GM18870 (cell line): ENCODE measurements around the gene SIMC1.
A peak's percentile ranks its signal among the peaks of the same experiment; 100 is the strongest.
"Not testable (repeated sequence)": the region's sequence is repeated elsewhere in the genome, so short reads cannot be mapped to it uniquely, and the experiment has no call there.

Source experiments
- ATAC-seq: cut with Tn5 transposase; IDR thresholded peaks from one replicate; pipeline ENCODE4 v1.9.1; 2021; ENCODE audit warnings: moderate library complexity; ENCODE audit not compliant: unreplicated experiment

The SIMC1 gene

DNA sequence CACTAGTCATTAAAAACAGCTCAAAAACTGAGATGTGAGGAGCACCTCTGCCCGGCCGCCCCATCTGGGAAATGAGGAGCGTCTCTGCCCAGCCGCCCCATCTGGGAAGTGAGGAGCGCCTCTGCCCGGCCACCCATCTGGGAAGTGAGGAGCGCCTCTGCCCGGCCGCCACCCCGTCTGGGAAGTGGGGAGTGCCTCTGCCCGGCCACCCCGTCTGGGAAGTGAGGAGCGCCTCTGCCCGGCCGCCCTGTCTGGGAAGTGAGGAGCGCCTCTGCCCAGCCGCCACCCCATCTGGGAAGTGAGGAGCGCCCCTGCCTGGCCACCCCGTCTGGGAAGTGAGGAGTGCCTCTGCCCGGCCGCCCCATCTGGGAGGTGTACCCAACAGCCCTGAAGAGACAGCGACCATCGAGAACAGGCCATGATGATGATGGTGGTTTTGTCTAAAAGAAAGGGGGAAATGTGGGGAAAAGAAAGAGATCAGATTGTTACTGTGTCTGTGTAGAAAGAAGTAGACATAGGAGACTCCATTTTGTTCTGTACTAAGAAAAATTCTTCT is 23.7 kb upstream of the SIMC1 start:
- not testable (repeated sequence) for ATAC-seq

DNA sequence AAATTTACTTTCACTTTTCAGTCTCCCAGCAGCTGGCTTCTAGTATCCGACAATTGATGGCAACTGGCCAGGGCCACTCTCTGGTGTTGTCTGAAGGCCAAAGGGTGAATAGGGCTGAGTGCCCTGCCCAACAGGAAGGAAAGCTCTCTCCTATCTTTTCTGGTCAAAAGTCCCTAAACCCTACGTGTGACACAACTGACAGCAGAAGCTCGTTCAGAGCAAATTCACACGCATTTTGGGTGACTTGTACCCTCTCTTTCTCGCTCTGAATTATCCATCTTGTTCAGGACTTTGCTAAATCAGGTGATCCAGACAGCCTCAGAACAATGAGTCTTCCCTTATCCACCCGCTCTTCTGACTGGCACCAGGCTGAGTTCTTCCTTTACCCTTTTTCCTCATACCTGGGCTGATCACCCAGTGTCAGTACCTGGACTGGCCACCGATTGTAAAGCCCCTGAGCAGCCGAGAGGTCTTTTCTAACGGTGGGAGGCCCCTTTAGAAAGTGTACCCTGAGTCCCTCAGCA is 21.8 kb upstream of the SIMC1 start:
- not testable (repeated sequence) for ATAC-seq

DNA sequence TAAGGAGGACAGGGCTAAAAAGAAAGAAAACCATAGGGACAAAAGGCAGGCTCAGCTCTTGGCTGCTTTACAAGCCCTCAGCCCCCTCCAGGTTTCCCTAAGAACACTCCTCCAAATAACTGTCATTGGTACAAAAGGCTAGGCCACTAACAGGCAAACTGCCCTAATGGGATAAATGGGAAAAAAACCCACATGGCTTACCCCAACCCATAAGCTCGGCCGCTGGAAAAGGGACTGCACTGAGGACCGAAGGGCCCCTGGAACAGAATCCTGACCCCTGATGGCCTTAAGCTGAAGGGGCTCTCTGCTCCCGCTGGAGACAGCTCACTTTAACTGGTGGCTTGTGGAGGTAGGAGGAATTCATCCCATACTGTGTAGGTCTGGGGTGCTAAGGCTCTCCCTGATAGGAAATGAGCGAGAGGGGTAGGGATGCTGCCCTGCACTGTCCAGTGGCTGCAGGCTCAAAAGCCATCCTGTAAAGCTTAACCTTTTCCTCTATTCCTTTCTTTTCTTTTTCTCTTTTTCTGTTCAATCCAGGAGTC is 21.0 kb upstream of the SIMC1 start:
- ATAC-seq: not testable (repeated sequence)

DNA sequence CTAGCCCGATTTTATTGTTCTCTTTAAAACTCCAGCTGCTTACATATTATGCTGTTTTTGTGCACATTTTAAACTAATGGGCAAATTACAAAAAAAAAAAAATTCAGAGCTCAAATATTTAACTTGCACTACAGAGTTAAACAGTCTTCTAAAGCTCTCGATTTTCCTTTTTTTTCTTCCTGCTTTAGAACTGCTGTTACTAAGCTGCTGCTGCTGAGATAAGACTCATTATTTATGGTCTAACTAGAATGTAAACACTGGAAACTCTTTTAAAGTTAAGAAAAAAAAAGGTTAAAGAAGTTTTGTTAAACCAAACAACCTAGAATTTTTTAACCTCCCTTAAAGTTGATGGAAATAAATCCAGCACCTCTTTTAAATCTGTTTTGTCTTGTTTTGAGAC is 20.5 kb upstream of the SIMC1 start:
- not testable (repeated sequence) for ATAC-seq

DNA sequence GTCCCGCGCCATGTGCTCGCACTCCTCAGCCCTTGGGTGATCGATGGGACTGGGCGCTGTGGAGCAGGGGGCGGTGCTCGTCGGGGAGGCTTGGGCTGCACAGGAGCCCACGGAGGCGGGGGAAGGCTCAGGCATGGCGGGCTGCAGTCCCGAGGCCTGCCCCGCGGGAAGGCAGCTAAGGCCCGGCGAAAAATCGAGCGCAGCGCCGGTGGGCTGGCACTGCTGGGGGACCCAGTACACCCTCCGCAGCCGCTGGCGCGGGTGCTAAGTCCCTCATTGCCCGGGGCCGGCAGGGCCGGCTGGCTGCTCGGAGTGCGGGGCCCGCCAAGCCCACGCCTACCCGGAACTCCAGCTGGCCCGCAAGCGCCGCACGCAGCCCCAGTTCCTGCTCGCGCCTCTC is 16.2 kb upstream of the SIMC1 start:
- not testable (repeated sequence) for ATAC-seq

DNA sequence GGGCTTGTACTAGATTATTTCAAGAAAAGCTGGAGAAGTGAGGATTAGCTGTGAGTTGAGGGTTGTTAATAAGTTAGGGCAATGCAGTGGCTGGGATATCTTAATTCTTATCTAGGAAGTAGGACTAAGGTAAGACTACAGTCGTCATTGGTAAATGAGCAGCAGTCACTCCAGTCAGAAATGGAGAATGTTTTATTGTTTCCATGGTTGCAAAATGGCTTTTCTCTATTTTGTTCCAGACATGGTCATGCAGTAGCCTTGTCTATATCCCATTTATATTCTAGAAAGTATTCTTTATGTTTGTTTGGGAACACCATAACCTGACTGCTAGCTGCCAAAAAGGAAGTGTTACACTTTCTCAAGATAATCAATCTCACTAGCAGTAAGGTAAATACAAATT is 9.9 kb upstream of the SIMC1 start:
- ATAC-seq: not testable (repeated sequence)

DNA sequence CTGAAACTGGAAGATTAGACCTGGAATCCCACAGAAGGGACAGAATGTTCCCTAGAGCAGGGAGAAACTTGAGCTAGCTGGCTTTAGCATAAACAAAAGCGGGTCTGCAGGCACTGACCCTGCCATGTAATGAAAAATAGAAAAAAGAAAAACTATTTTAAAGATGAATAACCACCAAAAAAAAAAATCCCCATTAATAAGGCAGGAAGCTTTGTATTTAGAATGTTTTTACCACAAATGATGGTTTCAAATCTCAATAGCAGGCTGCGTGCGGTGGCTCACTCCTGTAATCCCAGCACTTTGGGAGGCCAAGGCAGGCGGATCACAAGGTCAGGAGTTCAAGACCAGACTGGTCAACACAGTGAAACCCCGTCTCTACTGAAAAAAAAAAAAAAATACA is 5.0 kb upstream of the SIMC1 start:
- not testable (repeated sequence) for ATAC-seq

DNA sequence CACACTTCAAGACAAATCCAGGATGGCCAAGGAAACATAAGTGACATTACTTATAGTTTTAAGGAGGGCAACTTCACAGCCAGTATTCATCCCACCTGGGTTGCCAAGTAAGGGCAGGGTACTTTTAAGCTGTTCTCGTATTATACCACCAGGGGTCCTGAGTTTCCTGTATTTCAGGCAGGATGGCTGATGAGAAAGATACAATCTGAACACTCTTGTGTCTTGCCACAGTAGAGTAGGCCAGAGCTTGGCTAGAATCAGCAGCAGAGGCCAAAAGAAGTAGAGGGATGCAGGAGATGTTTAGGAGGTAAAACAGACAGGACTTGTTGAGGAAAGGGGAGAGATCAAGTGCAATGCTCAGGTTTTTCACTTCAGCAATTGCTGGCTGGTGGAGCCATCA is 3.1 kb upstream of the SIMC1 start:
- ATAC-seq: not testable (repeated sequence)

DNA sequence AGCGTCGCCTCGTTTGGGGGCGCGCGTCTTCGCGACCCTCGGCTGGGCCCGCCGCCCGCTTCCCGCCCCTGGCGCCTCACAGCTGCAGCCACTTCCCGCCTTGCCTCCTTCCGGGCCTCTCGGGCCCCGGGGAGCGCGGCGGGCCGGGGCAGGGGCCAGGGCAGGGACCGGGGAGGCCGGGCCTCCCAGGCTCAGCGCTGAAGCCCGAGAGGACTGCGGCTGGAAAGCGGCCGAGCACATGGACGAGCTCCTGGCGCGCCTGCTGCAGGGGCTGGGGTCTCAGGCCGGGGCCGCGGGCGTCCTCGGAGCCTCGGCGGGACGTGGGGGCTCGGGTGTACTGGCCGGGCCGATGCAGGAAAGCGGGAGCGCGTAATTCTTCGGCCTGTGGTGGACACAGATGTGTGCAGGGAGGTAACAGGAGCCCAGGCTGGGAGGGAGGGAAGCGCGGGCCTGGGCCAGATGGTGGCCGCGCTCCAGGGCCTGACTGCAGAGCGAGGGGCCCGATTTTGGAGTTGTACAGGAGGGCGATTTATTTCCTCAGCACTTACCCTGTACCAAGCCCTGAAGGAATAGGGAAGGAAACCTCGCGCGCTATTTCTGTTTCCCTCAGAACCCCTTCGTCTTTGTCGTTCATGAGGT is 540 bp downstream of the SIMC1 start:
- peak; percentile 10 for ATAC-seq

DNA sequence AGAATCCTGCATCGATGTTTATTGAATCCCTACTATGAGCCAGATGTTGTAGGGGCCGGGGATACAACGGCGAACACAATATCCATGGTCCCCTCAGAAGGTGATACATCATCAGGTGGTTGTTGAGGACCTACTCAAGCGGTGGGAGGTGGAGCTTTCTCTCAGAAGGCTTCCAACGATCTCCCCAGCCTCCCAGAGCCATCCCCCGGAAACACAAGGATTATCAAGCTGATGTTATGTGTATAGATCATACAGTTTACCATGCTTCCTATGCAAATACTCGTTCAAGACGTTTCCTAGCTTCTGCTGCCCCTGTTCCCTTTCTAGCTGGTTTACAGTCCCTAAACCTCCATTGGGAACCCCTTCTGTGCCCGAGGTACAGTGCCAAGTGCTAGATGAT is 1.1 kb downstream of the SIMC1 start:
- ATAC-seq: not testable (repeated sequence)

DNA sequence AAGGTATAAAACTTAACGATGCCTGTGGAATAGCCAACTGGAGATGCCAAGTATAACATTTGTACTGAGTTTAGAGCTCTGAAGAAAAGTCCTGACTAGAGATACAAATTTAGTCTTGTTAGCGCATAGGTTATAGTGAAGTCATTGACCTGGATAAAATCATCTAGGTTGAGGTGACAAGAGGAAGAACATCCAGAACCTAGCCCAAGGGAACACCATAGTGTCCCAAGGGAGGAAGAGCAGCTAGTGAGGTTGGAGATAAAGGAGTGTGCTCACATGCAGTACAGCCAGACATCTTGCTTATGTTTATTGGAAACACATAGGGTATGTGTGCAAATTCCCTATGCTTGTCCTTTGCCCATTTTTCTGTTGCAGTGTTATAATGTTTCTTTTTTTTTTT is 6.1 kb downstream of the SIMC1 start:
- not testable (repeated sequence) for ATAC-seq

DNA sequence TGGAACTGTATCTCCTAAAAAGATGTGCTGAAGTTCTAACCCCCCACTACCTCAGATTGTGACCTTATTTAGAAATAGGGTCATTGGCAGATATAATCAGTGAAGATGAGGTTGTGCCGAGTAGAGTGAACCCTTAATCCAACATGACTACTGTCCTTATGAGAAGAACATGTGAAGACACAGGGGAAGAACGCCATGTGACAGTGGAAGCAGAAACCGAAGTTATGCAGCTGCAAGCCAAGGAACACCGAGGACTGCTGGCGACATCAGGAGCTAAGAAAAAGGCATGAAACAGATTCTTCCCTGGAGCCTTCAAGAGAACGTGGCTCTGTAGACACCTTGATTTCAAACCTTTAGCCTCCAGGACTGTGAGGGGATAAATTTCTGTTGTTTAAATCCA is 6.8 kb downstream of the SIMC1 start:
- not testable (repeated sequence) for ATAC-seq

DNA sequence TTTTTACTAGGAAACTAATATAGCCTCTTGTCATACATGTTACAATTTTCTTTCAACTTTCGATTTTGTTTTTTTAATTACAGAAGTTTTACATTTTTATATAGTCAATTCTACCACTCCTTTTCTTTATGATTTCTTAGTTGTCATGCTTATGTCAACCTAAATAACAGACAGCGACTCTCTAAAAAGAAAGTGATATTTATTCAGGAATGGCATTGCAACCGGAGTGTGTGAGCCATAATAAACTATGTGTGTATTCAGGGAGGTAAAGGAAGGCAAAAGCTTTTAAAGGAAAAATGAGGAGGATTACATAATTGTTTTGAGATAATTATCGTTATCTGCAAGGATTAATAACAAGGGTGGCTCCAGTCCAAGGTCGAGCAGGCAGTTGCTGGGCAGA is 7.3 kb downstream of the SIMC1 start:
- ATAC-seq: not testable (repeated sequence)

DNA sequence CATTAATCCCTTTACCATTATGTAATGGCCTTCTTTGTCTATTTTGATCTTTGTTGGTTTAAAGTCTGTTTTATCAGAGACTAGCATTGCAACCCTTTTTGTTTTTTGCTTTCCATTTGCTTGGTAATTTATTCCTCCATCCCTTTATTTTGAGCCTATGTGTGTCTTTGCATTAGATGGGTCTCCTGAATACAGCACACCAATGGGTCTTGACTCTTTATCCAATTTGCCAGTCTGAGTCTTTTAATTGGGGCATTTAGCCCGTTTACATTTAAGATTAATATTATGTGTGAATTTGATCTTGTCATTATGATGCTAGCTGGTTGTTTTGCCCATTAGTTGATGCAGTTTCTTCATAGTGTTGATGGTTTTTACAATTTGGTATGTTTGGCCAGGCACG is 12.5 kb downstream of the SIMC1 start:
- ATAC-seq: not testable (repeated sequence)

DNA sequence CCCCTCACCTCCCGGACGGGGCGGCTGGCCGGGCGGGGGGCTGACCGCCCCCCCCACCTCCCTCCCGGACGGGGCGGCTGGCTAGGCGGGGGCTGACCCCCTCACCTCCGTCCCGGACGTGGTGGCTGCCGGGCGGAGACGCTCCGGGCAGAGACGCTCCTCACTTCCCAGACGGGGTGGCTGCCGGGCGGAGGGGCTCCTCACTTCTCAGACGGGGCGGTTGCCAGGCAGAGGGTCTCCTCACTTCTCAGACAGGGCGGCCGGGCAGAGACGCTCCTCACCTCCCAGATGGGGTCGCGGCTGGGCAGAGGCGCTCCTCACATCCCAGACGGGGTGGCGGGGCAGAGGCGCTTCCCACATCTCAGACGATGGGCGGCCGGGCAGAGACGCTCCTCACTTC is 13.9 kb downstream of the SIMC1 start:
- ATAC-seq: not testable (repeated sequence)

DNA sequence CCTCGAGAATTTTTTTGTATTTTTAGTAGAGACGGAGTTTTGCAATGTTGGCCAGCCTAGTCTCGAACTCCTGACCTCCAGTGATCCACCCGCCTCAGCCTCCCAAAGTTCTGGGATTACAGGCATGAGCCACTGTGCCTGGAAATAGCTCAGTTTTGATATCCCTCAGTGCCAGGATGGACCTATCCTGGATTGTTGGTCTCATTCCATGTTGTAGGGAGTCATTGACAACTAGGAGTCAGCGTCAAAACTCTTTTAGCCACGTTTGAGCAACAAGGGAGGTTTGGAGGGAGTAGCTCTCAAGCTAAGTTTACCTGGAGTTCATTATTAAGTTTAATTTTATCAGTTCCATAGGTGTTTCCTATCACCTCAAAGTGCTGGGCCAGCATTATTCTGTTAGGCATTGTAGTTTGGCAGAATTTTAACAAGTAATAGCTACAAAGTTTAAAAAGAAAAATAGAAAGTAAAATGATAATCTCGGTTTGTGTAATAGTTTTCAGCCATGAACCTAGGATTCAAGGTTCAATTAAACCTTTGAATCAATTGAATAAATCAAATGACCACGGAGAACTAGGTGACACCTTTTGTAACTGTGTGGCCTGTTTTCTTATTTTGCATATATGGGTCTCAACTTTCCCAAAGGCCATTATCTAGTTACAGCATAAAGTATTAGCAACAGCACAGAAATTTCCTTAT is 15.3 kb downstream of the SIMC1 start:
- not testable (repeated sequence) for ATAC-seq

DNA sequence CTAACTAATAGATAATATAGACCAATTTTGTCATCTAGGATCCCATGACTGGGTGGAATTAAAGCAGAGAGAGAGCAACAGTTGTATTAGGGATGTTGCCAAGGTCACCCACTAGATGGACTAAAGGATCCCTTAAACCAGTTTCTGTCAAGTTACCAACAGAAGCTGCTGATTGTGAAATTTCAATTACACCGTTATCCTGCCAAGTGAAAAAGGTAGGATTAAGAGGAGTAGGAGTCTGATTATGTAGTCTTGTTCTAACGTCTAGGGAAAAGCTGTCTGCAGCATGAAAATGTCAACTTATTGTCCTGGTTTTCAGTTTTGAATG is 15.8 kb downstream of the SIMC1 start:
- ATAC-seq: not testable (repeated sequence)

DNA sequence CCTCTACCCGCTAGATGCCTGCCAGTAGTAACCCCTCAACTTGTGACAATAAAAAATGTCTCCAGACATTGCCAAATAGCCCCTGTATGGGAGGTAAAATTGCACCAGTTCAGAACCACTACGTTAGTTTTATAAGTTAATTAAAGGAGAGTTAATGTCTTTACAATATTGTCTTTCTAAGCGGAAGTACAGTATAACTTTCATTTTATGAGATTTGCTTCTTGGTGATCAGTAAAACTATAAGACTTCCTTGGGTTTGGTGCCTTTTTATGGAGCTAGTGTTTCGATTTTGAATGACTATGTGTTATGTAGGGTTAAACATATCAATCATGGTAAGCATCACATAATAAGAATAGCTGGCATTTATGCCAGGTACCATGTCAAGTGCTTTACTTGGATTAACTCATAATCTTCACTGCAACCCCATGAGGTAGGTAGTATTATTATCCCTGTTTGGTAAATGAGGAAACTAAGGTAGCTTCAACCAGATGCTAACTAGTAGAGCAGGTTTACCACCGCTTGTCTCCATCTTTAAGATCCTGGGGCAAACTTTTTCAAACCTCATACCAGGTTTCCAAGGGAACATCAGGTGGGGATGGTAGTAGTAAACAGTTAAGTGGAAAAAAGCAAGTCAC is 19.8 kb downstream of the SIMC1 start:
- ATAC-seq: not testable (repeated sequence)

DNA sequence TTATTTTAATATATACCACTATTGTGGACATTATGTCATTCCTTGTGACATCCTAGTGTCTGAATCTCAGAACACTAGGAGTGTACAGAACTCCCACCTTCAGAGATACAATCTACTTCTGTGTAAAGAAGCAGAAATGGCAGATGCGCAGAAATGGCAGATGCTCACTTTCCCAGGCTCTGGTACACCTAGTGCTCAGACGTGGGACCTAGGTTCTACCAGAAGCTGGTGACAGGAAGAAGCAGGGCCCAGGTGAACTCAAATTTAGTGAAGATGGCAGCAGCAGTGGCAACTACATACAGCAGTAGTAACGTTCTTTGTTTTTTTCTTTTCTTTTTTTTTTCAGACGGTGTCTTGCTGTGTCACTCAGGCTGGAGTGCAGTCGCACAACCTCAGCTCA is 22.5 kb downstream of the SIMC1 start:
- ATAC-seq: not testable (repeated sequence)

DNA sequence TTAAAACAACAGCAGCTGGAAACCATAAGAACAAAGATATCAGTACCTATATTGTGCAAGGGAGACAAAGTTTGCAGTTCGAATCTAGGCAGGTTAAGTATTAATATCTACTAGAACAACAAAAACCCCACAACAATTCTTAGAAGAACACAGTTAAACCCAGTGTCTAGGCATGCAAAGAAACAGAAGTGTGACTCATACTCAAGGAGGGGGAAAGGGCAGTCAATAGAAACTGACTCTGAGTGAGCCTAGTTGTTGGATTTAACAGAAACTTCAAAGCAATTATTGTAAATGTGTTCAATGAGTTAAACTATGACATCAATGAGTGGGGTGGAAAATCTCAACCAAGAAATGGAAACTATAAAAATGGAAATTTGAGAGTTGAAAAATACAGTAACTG is 28.2 kb downstream of the SIMC1 start:
- not testable (repeated sequence) for ATAC-seq

DNA sequence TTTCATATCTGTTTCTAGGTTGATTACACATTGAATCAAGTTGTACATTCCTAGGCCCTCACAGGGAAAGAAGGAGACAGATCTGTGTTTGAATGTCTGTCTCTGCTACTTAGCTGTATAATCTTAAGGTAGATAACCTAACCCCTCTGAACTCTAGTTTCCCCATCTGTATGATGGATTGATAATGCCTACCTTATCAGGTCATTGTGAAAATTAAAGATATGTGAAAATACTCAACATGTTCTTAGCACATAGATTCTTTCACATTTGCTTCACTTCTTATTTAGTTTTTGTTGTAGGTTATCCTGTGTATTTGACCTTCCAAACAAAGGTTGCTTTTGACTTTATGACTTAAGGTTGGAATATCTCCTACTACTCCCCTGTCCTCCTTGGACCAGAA is 50.8 kb downstream of the SIMC1 start:
- not testable (repeated sequence) for ATAC-seq
